ENCODE measurements around the gene FTO.

DNA sequence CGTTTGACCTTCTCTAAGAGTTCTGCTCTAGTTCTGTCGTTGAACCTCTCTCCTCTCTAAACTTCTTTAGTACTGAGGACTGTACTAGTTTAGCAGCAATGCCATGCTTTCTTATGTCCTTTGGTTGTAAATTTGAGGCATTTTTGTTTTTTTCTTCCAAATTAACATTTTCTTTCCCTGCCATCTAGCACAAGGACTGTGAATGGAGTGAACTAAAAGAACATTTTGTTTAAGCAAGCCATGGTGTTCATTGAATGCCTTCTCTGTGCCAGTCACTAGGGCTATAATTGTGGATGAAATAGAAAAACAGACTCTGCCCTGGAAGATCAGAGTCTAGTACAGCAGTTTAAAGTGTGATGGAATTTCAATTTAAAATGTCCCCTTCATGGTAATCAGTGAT is 137.9 kb downstream of the FTO start:
- TF ChIP-seq, protein P1, sequence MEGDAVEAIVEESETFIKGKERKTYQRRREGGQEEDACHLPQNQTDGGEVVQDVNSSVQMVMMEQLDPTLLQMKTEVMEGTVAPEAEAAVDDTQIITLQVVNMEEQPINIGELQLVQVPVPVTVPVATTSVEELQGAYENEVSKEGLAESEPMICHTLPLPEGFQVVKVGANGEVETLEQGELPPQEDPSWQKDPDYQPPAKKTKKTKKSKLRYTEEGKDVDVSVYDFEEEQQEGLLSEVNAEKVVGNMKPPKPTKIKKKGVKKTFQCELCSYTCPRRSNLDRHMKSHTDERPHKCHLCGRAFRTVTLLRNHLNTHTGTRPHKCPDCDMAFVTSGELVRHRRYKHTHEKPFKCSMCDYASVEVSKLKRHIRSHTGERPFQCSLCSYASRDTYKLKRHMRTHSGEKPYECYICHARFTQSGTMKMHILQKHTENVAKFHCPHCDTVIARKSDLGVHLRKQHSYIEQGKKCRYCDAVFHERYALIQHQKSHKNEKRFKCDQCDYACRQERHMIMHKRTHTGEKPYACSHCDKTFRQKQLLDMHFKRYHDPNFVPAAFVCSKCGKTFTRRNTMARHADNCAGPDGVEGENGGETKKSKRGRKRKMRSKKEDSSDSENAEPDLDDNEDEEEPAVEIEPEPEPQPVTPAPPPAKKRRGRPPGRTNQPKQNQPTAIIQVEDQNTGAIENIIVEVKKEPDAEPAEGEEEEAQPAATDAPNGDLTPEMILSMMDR (IDR thresholded peaks at IDR 0.05): no peak
- TF ChIP-seq, protein P2, sequence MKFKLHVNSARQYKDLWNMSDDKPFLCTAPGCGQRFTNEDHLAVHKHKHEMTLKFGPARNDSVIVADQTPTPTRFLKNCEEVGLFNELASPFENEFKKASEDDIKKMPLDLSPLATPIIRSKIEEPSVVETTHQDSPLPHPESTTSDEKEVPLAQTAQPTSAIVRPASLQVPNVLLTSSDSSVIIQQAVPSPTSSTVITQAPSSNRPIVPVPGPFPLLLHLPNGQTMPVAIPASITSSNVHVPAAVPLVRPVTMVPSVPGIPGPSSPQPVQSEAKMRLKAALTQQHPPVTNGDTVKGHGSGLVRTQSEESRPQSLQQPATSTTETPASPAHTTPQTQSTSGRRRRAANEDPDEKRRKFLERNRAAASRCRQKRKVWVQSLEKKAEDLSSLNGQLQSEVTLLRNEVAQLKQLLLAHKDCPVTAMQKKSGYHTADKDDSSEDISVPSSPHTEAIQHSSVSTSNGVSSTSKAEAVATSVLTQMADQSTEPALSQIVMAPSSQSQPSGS (CRISPR knock-in tag; IDR thresholded peaks at IDR 0.05; ENCODE audit: borderline replicate concordance, low read depth): no peak
- TF ChIP-seq E2F5 (CRISPR knock-in tag; IDR thresholded peaks at IDR 0.05) (no peak), NFYB (CRISPR knock-in tag; conservative IDR thresholded peaks at IDR 0.05; ENCODE audit: low read depth) (no peak), HMGXB4 (CRISPR knock-in tag; IDR thresholded peaks at IDR 0.05) (no peak)
